GM19351 (cell line): ENCODE data around the gene G2E3.
"Not testable (repeated sequence)": the region's sequence is repeated elsewhere in the genome, so short reads cannot be mapped to it uniquely, and the experiment has no call there.

ENCODE experiments used
- ATAC-seq: cut with Tn5 transposase; IDR thresholded peaks from one replicate; pipeline ENCODE4 v1.9.1; 2021; ENCODE audit warnings: mild to moderate bottlenecking, moderate library complexity; ENCODE audit not compliant: unreplicated experiment

G2E3 gene

DNA sequence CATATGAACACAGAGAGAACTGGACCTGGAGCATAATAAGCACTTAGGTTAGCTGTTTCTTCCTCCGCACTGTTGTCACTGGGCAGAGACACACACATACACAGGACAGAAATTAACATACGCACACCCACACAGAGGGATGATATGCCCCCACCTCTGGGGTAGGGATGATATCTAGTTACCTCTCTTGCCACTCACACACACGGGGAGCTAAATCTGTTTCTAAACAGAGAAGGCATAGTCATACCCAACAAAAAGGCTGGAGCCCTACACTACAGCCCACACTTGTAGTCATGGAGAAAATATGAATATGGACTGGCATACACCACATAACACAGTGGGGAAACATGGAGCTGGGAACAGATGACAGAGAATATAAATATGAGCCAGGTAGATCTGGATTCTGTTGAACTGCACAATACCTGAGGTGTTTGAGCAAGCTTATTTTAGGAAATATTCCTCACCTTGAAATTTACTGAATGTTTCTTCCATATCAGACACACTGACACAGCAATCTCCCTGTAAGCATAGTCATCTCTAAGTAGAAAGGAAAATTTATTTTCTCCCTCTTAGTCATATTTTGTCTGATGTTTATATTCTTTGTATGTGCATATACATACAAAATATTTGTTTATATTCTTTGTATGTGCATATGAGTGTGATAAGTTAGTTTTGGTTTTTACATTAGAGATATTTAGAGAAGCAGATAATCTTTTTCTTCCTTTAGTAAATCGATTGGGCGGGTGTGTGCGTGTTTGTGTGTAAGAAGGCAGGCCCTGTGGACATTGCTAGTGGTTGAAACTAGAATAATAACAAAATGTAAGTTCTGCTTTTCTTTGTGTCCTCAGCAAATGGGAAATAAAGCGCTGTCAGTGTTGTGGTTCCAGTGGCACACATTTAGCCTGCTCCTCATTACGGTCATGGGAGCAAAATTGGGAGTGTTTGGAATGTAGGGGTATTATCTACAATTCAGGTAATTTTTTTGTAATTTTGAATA lies 42.3 kb downstream of the G2E3 start:
- ATAC-seq: no peak

DNA sequence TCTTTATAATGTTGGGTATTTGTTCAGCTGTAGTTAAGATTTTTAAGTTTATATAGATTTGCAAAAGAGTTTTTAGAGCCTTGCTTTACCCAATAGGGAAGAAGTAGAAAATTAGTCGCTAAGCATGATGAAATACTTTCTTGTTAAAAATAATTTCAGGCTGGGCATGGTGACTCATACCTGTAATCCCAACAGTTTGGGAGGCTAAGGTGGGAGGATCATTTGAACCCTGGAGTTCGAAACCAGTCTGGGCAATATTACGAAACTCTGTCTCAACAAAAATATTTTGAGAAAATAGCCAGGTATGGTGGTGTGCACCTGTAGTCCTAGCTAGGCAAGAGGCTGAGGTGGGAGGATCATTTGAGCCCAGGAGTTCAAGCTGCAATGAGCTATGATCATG lies 44.4 kb downstream of the G2E3 start:
- no peak for ATAC-seq

DNA sequence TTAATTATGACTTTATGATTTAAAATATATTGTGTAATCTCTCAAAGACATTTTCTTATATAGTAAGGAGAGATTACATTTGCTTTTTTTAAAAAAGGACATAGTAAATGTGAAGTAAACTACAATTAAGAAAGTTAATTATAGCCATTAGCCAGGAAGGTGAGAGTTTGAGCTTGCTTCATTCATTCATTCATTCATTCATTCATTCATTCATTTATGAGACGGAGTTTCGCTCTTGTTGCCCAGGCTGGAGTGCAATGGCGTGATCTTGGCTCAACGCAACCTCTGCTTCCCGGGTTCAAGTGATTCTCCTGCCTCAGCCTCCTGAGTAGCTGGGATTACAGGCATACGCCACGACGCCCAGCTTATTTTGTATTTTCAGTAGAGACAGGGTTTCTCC lies 45.7 kb downstream of the G2E3 start:
- ATAC-seq: not testable (repeated sequence)

DNA sequence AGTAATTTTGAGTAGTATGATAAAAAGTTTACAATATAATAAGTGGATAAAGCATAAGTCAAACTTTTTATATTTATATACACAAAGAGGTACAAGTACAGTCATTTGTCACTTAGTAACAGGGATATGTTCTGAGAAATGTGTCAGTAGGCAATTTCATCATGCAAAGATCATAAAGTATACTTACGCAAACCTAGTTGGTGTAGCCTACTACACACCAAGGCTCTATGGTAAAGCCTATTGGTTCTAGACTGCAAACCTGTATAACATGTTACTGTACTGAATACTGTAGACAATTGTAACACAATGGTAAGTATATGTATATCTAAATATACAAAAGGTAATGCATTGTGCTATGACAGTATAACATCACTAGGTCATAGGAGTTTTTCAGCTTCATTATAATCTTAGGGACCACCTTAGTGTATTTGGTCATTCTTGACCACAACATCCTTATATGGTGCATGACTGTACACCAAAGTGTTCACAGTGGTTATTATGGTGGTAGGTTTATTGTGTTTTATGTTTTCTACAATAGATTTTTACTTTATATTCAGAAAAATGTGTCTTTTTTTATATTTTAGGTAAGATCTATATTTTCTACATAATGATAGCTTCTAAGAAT lies 48.3 kb downstream of the G2E3 start:
- ATAC-seq: no peak

DNA sequence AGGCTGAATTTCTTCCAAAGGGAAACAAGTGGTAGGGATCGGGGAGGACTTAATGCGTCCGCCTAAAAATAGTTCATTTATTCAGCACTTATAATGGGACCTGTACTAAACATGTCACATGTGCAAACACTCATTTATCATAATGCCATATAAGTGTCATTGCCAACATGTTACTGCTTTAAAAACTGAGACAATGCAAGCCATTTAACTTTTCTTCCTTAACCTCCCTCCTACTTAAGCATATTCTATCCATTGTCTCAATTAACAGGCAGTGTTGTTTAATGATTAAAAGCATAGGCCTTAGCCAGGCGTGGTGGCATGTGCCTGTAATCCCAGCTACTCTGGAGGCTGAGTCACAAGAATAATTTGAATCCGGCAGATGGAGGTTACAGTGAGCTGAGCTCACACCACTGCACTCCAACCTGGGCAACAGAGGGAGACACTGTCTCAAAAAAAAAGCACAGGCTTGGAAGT lies 49.6 kb downstream of the G2E3 start:
- ATAC-seq: no peak

DNA sequence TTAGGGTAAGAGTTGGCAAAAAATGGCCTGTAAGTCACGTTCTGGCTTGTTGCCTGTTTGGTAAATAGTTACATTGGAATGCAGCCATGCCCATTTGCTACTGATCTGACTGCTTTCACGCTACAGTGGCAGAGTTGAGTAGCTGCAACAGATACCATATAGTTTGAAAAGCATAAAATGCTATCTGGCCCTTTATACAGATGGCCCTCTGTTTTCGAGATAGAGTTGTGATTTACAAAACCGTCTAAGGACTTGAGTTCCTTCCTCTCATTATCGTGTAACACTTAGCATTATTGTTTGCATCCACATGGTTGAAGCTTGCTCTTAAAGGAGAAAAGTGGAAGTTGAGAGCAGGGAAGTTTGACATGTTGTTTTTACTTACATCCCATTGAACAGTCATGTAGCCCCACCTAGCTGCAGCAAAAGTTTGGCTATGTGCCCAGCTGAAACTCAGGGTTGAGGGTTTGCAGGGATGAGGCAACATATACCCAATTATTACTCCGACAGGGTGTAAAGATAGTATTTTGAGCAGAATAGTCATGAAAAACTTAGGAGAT lies 51.9 kb downstream of the G2E3 start:
- ATAC-seq: no peak

DNA sequence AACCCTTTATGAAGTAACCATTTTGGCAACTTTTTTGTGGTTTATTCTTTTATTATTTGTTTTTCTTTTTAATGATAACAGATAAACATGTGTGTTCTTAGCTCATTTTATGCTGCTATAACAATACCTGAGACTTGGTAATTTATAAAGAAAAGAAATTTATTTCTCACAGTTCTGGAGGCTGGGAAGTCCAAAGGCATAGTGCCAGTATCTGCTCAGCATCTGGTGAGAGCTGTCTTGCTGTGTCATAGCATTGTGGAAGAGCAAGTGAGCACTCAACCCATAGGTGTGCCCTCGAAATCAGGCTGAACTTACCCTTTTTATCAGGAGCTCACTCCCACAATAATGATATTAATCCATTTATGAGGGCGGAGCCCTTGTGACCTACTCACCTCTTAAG lies 55.2 kb downstream of the G2E3 start:
- no peak for ATAC-seq

DNA sequence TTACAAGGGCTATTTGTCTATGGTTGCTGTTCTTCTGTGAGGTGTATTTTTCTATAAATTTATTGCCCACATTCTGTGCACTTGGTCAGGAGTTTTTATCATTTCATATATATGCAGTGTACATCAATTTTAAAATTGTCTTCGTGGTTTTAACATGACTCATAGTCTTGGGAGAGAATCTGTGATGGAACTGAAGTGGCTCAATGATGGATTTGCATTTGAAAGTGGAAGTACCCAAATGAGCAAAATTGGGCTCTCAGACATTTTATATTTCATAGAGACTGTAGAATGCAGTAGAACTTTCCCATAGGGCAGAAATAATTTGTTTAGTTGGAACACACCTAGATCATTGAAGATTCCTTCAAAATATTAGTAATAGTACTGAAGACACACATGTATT lies 61.2 kb downstream of the G2E3 start:
- peak; percentile 41 for ATAC-seq

DNA sequence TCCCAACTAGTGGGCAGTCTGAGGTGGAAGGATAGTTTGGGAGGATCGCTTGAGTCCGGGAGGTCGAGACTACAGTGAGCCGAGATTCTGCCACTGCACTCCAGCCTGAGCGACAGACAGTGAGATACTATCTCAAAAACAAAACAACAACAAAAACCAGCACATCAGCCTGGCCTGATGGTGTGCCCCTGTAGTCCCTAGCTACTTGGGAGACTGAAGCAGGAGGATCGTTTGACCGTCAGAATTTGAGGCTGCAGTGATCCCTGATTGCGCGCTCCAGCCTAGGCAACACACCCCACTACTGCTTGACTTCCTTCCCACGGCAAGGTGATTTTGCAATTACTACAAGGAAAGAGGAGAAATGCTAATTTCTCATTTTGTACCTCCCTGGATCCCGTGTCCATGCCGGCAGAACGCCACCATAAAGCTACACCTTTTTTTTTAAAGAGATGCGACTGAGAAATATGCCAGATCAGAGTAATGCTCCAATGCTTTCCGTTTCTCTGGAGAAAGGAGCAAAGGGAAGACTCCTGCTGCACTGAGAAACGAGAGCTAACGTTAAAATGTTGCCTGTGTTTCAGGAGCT lies 62.5 kb downstream of the G2E3 start:
- peak; percentile 8 for ATAC-seq

DNA sequence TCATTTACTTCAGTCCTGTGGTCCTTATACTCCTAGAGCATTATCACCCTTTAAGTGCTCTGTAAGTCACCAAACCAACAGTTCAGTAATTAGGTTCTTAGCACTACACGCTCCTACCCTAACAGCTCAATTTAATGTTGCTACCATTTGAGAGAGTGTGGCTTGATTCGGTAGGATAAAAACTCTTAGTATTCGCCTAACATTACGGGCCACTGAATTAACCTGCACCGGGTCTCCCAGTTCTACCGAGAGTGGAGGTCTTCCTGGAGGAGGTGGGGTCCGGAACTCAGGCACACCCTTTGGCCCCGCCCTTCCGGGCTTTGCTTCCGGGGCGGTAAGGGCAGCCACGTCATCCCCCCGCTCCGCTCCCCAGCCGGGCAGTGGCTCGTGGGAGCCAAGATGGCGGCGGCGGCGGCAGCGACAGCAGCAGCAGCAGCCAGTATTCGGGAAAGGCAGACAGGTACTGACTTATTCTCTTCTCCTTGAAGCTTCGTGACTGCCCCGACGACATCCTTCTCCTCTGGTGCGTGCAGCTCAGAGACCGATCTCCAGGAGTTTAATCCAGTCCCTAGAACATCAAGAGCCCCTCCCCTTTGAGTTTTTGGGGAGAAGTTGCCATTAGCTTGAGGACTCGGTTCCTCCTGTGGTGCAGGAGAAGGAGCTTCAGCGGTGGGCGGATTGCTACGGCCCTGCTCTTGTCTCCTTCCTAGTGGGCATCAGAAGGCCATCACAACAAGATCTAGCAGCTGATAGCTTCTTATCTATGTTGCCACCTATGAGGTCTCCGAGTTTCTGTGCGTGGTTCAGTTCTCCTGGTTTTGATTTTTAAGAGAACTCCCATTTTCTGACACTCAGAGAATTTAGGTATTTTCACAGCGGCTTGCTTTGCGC lies 63.2 kb downstream of the G2E3 start, which contains the start of gene SCFD1:
TSS of gene SCFD1 (plus strand) at position 380 of the 891 bp plus-strand sequence. CDS start at position 400, 20 bp downstream.
- ATAC-seq: peak; percentile 90

DNA sequence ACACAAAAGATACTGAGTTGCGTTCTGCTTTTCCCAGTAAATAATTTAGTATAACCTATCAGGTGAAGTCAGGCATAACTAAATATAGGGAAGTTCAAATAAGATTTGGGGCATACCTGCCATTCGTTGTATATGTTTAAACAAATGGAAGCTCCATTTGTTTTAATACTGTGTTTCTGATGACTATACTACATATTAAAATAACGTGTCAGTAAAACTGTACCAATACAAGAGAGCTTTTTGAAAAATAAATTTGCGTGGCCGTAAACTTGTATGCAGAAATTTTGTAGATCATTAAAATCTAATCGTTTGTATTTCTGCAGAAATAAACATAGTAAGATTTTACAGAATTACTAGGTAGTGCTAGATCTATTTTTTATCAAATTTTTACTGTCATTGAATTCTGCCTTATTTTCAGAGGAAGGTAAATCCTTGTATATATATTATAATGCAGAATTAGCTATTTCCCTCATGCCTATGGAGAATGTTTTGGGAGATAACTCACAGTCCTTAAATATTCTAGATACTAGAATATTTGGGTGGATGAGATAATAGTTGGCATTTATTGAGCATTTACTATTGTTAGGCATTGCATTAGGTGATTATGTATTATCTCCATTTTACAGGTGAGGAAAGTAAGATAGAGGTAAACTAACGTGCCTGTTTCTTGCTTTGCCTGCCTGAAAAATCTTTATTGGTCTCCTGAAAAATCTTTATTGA lies 64.6 kb downstream of the G2E3 start:
- ATAC-seq: no peak

DNA sequence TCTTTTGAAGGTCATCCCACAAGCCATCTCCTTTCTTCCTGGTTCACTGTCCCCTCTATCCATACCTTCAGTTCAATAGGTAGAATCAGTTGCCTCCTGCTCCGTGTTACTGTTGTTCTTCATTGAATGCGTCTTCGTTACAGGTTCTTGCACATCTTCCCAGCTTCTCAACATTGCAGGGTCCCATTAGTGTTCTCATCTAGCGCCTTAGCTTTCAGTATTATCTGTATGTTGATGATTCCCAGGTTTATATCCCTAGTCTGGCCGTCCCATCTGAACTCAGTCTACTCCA lies 65.1 kb downstream of the G2E3 start:
- no peak for ATAC-seq

DNA sequence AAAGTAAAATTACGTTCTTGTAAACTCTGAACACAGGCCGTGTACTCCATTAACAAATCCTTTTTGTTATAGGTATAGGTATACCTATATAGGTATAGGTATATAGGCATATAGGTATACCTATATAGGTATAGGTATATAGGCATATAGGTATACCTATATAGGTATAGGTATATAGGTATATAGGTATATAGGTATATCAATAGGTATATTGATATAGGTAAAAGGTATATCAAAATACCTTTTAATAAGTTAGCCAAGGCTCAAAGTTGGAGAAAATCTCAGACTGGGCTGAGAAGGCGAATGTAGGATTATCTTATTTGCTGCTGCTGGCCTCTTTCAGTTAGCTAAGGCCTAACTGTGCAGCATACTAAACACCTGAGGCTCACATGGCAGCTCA lies 66.6 kb downstream of the G2E3 start:
- no peak for ATAC-seq

DNA sequence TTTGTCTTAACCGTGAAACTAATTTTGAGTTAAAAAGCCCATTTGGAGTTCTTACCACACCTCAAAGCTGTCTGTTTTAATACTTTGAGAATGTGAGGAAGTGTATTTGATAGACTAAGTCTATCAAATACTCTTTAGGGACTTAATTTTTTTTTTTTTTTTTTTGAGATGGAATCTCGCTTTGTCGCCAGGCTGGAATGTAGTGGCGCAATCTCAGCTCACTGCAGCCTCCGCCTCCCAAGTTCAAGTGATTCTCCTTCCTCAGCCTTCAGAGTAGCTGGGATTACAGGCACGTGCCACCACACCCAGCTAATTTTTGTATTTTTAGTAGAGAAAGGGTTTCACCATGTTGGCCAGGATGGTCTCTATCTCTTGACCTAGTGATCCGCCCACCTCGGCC lies 70.5 kb downstream of the G2E3 start:
- ATAC-seq: not testable (repeated sequence)

DNA sequence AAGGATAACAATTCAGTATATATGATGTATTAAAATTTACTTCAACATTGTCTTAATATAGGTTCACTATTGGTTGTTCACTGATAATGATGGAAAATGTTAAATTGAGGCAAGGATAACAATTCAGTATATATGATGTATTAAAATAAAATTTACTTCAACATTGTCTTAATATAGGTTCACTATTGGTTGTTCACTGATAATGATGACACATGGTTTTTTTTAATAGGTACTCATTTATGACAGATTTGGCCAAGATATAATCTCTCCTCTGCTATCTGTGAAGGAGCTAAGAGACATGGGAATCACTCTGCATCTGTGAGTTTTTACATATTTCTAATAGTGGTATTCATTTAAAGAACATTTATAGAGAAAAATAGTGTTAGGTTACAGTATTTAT lies 71.3 kb downstream of the G2E3 start:
- ATAC-seq: no peak

DNA sequence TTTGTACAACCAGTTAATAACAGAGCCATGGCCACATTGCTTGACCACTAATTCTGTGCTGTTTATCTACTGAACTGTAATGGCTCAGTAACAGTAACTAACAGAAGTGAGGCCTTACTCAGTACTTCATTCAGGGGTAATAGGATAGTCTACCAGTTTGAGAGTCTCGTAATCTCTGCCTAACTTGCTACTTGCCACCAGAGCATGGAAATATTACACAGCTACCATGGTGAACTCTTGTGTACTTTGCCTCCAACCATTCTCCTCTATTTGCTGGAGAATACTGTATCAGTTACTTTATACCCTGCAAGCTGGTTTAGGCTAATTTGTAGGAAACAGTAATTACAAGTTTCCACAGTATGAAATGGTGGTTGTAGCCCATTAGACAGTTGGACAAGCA lies 73.8 kb downstream of the G2E3 start:
- no peak for ATAC-seq

DNA sequence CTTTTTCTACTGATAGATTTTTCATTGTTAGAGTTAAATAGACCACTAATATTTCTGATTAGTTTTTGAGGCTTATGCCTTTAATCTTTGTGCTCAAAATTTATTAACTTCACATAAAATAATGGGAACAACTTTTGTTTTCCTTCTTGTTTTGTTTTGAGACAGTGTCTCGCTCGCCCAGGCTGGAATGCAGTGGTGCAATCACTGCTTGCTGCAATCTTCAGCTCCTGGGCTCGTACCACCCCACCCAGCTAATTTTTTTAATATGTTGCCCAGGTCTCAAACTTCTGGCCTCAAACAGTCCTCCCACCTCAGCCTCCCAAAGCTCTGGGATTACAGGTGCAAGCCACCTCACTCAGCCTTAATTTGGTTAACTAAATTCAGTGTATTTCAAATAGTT lies 80.0 kb downstream of the G2E3 start:
- ATAC-seq: no peak

DNA sequence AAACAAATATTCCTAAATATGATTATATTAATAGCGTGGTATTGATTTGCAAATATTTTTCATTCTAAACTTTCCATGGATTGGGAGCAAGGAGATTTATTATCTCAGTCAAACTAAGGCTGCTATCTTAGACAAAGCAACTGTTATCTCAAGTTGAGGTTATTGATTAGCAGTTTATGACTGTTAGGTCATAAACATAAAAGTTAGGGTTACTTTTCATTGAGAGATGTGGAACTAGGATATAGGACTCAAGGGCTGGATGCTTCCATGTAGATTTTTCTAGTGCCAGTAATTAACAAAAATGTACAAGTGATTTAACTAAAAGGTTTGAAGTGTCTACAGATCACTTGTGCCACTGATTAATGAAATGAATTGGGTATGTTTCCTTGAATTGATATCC lies 82.2 kb downstream of the G2E3 start:
- no peak for ATAC-seq

DNA sequence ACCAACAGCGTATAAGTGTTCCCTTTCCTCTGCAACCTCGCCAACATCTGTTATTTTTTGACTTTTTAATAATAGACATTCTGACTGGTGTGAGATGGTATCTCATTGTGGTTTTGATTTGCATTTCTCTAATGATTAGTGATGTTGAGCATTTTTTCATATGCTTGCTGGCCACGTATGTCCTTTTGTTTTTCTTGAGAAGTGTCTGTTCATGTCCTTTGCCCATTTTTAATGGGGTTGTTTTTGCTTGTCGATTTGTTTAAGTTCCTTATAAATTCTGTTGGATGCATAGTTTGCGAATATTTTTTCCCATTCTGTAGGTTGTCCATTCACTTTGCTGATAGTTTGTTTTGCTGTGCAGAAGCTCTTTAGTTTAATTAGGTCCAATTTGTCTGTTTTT lies 85.5 kb downstream of the G2E3 start:
- ATAC-seq: not testable (repeated sequence)

DNA sequence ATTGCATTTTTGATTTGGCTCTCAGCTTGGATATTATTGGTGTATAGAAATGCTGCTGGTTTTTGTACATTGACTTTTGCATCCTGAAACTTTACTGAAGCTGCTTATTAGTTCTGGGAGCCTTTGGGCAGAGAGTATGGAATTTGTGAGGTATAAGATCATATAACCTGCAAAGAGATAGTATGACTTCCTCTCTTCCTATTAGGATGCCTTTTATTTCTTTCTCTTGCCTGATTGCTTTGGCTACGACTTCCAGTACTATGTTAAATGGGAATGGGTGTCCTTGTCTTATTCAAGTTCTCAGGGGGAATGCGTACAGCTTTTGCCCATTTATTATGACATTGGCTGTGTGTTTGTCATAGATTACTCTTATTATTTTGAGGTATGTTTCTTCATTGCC lies 86.6 kb downstream of the G2E3 start:
- no peak for ATAC-seq
